Measurements from ENCODE around the gene PRUNE2.

GRCh38 chr9:76859860-76860259, 46.1 kb downstream of the PRUNE2 start:
- TF ChIP-seq CTCF (IDR thresholded peaks at IDR 0.05; ENCODE audit: low read depth, low read length, poor library complexity, severe bottlenecking), result no peak
- no peak for TF ChIP-seq EZH2phosphoT487 (IDR thresholded peaks at IDR 0.05; ENCODE audit: borderline replicate concordance, low read length)
